ENCODE measurements around the gene PGA4.
"Not testable (repeated sequence)": the region's sequence is repeated elsewhere in the genome, so short reads cannot be mapped to it uniquely, and the experiment has no call there.

The PGA4 gene

DNA sequence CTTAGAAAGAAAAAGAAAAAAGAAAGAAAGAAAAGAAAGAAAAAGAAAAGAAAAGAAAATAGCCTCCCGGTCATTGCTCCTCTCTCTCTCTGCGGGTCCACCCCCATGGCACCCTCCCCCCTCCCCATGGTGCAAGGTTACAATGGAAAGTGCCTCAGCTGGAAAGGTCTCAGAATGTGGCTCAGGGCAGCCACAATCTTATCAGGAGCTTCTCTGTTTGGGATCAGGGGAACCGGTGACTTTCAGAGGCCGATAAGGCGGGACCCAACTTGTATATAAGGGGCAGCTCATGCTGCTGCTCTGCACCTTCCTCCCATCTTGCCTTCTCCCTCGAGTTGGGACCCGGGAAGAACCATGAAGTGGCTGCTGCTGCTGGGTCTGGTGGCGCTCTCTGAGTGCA is at the start of gene PGA4:
TSS of gene PGA4 (plus strand) at position 301 of the 400 bp plus-strand sequence. CDS start at position 355, 54 bp downstream.
- DNase-seq: not testable (repeated sequence)

DNA sequence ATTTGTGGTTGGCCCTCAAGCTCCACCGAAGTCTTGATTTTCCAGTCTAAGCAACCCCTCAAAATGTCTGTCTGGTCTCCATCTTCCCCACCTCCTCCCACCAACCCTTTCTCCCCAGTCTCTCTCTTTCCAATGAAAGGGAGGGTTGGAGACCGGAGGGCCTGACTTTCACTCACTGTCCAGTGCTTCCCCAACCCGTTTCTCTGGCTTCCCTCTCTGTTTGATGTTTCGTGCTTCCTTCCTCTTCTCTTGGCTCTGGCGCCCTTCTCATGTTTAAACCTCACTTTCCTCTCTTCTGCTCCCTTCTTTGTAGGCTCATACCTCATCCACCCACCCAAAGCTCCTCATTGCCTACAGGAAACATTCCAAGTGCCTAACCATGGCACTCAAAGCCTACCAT is 49.8 kb upstream of the PGA4 start:
- no peak for DNase-seq

GRCh38 chr11:61172888-61173287 is 49.3 kb upstream of the PGA4 start:
- DNase-seq: no peak

DNA sequence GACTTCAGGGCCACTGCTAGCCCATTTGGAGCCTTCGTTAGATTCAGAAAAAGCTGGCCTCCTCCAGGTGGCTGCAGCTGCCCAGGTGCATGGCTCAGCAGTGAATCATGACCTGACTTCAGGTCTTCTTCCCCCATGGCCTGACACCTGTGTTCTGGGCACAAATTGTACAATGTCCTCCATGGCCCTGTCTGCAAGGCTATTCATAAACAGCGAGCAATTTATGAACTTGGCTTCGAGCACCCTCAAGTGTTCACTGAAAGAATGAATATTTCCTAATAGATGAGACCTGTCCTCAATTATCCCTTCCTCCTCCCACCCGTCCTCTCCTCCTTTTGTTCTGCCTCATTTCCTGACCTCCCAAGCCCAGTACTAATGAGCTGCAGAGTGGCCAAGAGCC is 48.7 kb upstream of the PGA4 start:
- DNase-seq: no peak

- no peak for DNase-seq
Measured at GRCh38 chr11:61174273-61174672, 47.9 kb upstream of the PGA4 start.

GRCh38 chr11:61174949-61175348 is 47.2 kb upstream of the PGA4 start:
- no peak for DNase-seq

- DNase-seq: no peak
Measured at GRCh38 chr11:61176446-61176845, 45.7 kb upstream of the PGA4 start.

DNA sequence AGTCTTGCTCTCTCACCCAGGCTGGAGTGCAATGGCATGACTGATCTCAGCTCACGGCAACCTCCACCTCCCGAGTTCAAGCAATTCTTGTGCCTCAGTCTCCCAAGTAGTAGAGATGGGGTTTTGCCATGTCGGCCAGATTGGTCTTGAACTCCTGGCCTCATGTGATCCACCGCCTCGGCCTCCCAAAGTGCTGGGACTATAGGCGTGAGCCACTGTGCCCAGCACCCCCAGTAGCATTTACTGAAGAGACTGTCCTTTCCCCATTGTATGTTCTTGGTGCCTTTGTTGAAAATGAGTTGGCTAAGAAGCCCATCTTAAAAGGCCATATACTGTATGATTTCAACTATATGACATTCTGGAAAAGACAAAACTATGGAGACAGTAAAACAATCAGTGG is 41.9 kb upstream of the PGA4 start:
- DNase-seq: not testable (repeated sequence)

DNA sequence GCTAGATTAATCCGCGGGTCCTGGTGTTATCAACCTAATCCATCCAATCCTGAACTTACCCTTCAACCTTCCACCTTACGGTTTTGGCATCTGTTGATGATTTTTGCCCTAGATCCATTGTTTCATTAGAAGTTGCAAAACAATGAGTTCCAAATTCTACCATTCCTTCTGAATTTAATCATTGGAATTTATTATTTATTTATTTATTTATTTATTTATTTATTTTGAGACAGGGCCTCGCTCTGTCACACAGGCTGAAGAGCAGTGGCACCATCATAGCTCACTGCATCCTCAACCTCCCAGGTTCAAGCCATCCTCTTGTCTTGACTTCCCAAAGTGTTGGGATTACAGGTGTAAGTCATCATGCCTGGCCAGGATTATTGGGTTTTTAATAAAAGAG is 40.7 kb upstream of the PGA4 start:
- no peak for DNase-seq

DNA sequence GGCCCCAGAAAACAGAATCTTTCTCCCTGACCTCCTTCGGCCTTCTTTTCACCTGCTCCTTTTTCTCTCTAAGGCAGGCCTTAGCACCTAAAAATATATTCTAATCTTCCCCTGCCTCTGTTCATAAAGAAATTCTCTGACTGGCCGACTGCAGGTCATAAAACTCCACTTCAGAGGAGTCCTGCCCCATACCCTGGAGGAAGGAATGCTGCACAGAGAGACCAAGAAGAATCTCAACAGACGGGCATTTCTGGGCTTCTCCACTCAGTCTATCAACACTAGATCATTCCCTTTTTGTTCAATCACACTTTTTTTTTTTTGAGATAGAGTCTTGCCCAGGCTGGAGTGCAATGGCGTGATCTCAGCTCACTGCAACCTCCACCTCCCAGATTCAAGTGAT is 38.5 kb upstream of the PGA4 start:
- DNase-seq: no peak

DNA sequence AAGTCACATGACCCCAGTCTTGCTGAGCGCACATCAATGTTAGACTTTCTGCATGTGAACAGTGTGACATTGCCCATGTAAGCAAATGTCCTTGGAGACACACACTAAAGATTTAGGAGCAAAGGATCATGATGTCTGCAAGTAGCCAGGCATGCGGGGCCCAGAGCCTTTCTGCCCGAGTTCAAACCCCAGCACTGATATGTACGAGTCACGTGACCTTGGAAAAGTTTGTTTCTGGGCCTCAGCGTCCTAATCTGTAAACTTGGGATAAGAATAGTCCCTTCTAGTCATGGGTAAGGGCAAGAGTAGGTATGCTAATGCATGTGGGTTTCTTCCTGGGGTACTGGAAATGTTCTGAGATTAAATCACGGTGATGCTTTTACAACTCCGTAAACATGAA is 35.6 kb upstream of the PGA4 start:
- no peak for DNase-seq

GRCh38 chr11:61187505-61188130 is 34.5 kb upstream of the PGA4 start:
- DNase-seq: peak; percentile 27 to 48

DNA sequence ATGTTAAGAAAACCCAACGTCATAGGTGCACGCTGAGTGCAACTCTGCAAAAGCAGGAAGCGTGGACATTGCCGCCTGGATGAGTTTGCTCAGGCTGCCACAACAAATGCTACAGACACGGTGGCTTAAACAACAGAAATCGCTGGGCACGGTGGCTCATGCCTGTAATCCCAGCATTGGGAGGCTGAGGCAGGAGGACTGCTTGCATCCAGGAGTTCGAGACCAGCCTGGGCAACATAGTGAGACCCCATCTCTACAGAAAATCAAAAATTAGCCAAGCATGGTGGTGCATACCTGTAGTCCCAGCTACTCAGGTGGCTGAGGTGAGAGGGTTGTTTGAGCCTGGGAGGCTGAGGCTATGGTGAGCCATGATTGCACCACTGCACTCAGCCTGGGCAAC is 32.2 kb upstream of the PGA4 start:
- no peak for DNase-seq

GRCh38 chr11:61193596-61193995 is 28.6 kb upstream of the PGA4 start:
- no peak for DNase-seq

- DNase-seq: no peak
Measured at GRCh38 chr11:61194169-61194671, 27.9 kb upstream of the PGA4 start.

- no peak for DNase-seq
Measured at GRCh38 chr11:61194981-61195695, 27.0 kb upstream of the PGA4 start.

- DNase-seq: no peak
Measured at GRCh38 chr11:61195719-61196118, 26.4 kb upstream of the PGA4 start.

GRCh38 chr11:61198361-61198760 is 23.8 kb upstream of the PGA4 start:
- DNase-seq: no peak

GRCh38 chr11:61198948-61199523 is 23.1 kb upstream of the PGA4 start:
- no peak for DNase-seq

GRCh38 chr11:61201476-61201875 is 20.7 kb upstream of the PGA4 start:
- DNase-seq: no peak

DNA sequence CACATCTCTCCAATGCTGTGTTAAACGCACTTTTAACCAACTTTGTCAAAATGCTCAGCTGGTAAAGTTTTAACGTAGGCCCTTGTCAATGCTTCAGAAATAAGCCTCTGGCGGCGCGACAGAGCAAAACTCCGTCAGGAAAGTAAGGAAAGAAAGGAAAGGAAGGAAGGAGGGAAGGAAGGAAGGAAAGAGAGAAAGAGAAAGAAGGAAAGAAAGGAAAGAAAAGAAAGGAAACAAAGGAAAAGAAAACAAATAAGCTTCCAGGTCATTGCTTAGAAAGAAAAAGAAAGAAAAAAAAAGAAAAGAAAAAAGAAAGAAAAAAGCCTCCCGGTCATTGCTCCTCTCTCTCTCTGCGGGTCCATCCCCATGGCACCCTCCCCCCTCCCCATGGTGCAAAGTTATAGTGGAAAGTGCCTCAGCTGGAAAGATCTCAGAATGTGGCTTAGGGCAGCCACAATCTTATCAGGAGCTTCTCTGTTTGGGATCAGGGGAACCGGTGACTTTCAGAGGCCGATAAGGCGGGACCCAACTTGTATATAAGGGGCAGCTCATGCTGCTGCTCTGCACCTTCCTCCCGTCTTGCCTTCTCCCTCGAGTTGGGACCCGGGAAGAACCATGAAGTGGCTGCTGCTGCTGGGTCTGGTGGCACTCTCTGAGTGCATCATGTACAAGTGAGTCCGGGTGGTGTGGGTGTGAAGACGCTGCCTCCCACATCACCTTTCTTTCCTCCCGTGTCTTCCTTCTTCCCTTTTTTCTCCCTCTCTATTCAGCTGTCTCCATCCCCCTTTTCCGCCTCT is 19.0 kb upstream of the PGA4 start, which contains the start of gene PGA3:
TSS of gene PGA3 (plus strand) at position 566 of the 797 bp plus-strand sequence. CDS start at position 616, 50 bp downstream.
- not testable (repeated sequence) for DNase-seq

GRCh38 chr11:61203873-61204272 is 18.3 kb upstream of the PGA4 start:
- not testable (repeated sequence) for DNase-seq

DNA sequence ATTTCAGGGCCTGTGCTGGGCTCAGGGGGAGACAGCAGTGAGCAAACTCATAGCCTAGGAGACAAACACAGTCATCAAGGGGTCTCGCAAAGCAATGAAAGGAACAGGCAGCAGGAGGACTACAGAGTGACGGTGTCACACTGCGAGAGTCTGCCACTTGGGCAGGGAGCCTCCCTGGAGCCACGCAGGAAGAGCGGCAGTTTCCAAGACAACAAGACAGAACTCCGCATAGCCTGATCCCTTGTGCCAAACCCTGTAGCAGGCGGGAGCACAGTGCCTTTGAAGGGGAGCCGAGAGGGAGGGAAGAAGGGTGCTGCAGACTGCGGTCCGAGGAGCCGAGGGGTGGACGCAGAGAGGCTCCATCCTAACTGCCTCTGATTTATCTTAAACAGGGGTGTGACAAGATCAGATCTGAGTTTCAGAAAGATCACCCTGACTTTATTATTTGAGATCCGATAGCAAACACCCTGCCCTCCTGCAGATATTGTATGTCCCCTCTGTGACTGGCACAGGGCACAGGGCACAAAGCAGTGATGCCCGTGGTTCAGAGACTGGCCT is 17.6 kb upstream of the PGA4 start:
- DNase-seq: not testable (repeated sequence)
